Tibial nerve (tissue), 4 donors: ENCODE data around the gene ZNF778. TPM values are rescaled to one million over a fixed set of nuclear protein-coding genes. Genes with fewer than 3 reads are reported as not detected.
"Not testable (repeated sequence)": the region's sequence is repeated elsewhere in the genome, so short reads cannot be mapped to it uniquely, and the experiment has no call there.

Experiments used
- DNase-seq, 2 donors: peaks; one replicate each; pipeline ENCODE4 v3.0.0-alpha.2; 2019; ENCODE audit warnings: low spot score in 2 of 2
- H3K27ac ChIP-seq, 4 donors: fragments of 200-600 bp; sonication (generic) in 3 of 4; one replicate each; pipeline ENCODE4 v1.5.1; 2017 to 2019; ENCODE audit warnings: mild to moderate bottlenecking in 1 of 4
- H3K27me3 ChIP-seq, 2 donors: fragments of 200-600 bp; sonication (generic) in 1 of 2; one replicate each; pipeline versions ENCODE4 v1.5.1 to v1.6.0; 2017 to 2019
- H3K36me3 ChIP-seq, 3 donors: fragments of 200-600 bp; sonication (generic); one replicate each; pipeline ENCODE4 v1.5.1; 2018 to 2019
- H3K4me1 ChIP-seq, 4 donors: fragments of 200-600 bp; sonication (generic) in 3 of 4; one replicate each; pipeline ENCODE4 v1.5.1; 2017 to 2019
- H3K4me3 ChIP-seq, 4 donors: fragments of 200-600 bp; sonication (generic) in 3 of 4; one replicate each; pipeline ENCODE4 v1.5.1; 2017 to 2019; ENCODE audit warnings: mild to moderate bottlenecking in 1 of 4, moderate library complexity in 1 of 4
- H3K9me3 ChIP-seq, 4 donors: fragments of 200-600 bp; sonication (generic) in 3 of 4; one replicate each; pipeline ENCODE4 v1.5.1; 2017 to 2019
- EP300 ChIP-seq, 2 donors: sonication (generic); formaldehyde crosslinking; IDR thresholded peaks; one replicate each; pipeline ENCODE4 v1.6.1; 2017; ENCODE audit warnings: antibody characterized with exemption in 2 of 2, mild to moderate bottlenecking in 1 of 2
- POLR2A ChIP-seq, 2 donors: fragments of 450-650 bp; IDR thresholded peaks; one replicate each; pipeline ENCODE4 v1.6.1; 2017; ENCODE audit warnings: antibody characterized with exemption in 2 of 2, mild to moderate bottlenecking in 2 of 2, moderate library complexity in 2 of 2
- WGBS, 2 donors: methylation state at CpG; one replicate each; pipeline ENCODE4 v1.1.5; 2018; 5-methylcytosine and 5-hydroxymethylcytosine counted together
- total RNA-seq, 4 donors: library from RNA; depleted of rRNA; stranded (reverse); fragments of >200 nt; gene quantifications; one replicate each; pipeline ENCODE4 v1.1.0, GENCODE V29; 2016
- TF ChIP-seq, protein P1 (sequence below), 5 experiments: fragments of 200-600 bp in 3 of 5; fragments of 450-650 bp in 2 of 5; sonication (generic) in 3 of 5; IDR thresholded peaks; one replicate each; pipeline ENCODE4 v1.5.1; 2016 to 2019; ENCODE audit warnings: antibody characterized with exemption in 5 of 5, mild to moderate bottlenecking in 3 of 5, moderate library complexity in 2 of 5

The ZNF778 gene
- total RNA-seq, 4 donors from 2014 or later = 11.2 to 26.0 (median 16.2) TPM

DNA sequence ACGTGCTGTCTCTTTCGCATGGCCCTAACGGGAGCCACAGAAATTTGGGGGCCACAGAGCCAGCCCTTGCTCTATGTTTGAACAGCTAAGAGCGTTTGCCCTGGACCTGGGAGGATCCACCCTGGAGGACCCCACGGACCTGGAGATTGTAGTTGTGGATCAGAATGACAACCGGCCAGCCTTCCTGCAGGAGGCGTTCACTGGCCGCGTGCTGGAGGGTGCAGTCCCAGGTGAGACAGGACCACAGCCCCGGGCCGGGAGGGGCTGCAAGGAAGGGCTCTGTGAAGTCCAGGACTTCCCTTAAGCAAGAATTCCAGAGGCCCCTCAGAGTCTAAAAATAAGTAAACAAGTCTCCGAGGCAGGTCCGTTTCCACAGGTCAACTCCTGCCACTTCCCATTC is 34.0 kb upstream of the ZNF778 start:
- WGBS, 2 donors = 46 to 55% methylated on average over 10 to 13 of the region's 13 CpGs
- peaks cover 0 to 6% of the 10 kb centered on the region in 2 donors for H3K27me3 ChIP-seq
- peaks cover 0 to 23% (median 0%) of the 10 kb centered on the region in 3 donors for H3K36me3 ChIP-seq

GRCh38 chr16:89183975-89184676 is 33.4 kb upstream of the ZNF778 start:
- H3K4me1 ChIP-seq = no peaks in the 10 kb centered on the region
- peaks cover 0 to 6% of the 10 kb centered on the region in 2 donors for H3K27me3 ChIP-seq
- TF ChIP-seq, protein P1, sequence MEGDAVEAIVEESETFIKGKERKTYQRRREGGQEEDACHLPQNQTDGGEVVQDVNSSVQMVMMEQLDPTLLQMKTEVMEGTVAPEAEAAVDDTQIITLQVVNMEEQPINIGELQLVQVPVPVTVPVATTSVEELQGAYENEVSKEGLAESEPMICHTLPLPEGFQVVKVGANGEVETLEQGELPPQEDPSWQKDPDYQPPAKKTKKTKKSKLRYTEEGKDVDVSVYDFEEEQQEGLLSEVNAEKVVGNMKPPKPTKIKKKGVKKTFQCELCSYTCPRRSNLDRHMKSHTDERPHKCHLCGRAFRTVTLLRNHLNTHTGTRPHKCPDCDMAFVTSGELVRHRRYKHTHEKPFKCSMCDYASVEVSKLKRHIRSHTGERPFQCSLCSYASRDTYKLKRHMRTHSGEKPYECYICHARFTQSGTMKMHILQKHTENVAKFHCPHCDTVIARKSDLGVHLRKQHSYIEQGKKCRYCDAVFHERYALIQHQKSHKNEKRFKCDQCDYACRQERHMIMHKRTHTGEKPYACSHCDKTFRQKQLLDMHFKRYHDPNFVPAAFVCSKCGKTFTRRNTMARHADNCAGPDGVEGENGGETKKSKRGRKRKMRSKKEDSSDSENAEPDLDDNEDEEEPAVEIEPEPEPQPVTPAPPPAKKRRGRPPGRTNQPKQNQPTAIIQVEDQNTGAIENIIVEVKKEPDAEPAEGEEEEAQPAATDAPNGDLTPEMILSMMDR (IDR thresholded peaks at IDR 0.05) = no peak
- TF ChIP-seq POLR2A (IDR thresholded peaks at IDR 0.05) = no peak
- no peak for TF ChIP-seq EP300 (IDR thresholded peaks at IDR 0.05)
- H3K9me3 ChIP-seq = no peaks in the 10 kb centered on the region
- no peak for DNase-seq
- peaks cover 0 to 23% (median 0%) of the 10 kb centered on the region in 3 donors for H3K36me3 ChIP-seq
- H3K27ac ChIP-seq = no peak overlapping the region
- 78 to 83% methylated on average over 14 to 23 of the region's 26 CpGs for WGBS, 2 donors
- no peak overlapping the region for H3K4me3 ChIP-seq

More for the DNA sequence above, 34.0 kb upstream of the ZNF778 start:
- H3K9me3 ChIP-seq = no peaks in the 10 kb centered on the region
- no peak overlapping the region for H3K27ac ChIP-seq
- no peak overlapping the region for H3K4me3 ChIP-seq
- H3K4me1 ChIP-seq = no peaks in the 10 kb centered on the region
- DNase-seq = no peak
- TF ChIP-seq POLR2A (IDR thresholded peaks at IDR 0.05) (no peak), EP300 (IDR thresholded peaks at IDR 0.05) (no peak)
- TF ChIP-seq, protein P1 (IDR thresholded peaks at IDR 0.05) = no peak

DNA sequence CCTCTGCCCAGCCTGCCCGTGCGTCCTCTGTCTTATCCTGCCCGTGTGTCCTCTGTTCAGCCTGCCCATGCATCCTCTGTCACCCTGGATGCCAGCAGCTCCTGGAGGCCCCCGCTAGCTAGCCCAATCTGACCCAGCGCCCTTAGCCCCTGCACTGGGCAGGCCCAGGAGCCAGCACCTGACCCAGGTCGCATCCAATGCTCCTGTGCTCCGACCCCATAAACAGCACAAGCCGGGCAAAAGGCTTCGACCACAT is 32.9 kb upstream of the ZNF778 start:
- H3K36me3 ChIP-seq = peaks cover 0 to 19% (median 0%) of the 10 kb centered on the region in 3 donors
- H3K27me3 ChIP-seq = peaks cover 0 to 6% of the 10 kb centered on the region in 2 donors
- TF ChIP-seq POLR2A (IDR thresholded peaks at IDR 0.05) (no peak), EP300 (IDR thresholded peaks at IDR 0.05) (no peak)
- TF ChIP-seq, protein P1 (IDR thresholded peaks at IDR 0.05) = no peak
- 64 to 74% methylated on average over 9 of the region's 9 CpGs for WGBS, 2 donors
- H3K9me3 ChIP-seq = no peaks in the 10 kb centered on the region
- no peak overlapping the region for H3K4me3 ChIP-seq
- DNase-seq = no peak
- no peak overlapping the region for H3K27ac ChIP-seq
- no peaks in the 10 kb centered on the region for H3K4me1 ChIP-seq

- H3K36me3 ChIP-seq = peaks cover 0 to 13% (median 0%) of the 10 kb centered on the region in 3 donors
- TF ChIP-seq POLR2A (IDR thresholded peaks at IDR 0.05) (no peak), EP300 (IDR thresholded peaks at IDR 0.05) (no peak)
- TF ChIP-seq, protein P1 (IDR thresholded peaks at IDR 0.05) = no peak
- 67 to 76% methylated on average over 14 to 34 of the region's 48 CpGs for WGBS, 2 donors
- DNase-seq = no peak
- H3K27me3 ChIP-seq = peaks cover 0 to 6% of the 10 kb centered on the region in 2 donors
- H3K4me3 ChIP-seq = no peak overlapping the region
- H3K4me1 ChIP-seq = no peaks in the 10 kb centered on the region
- no peak overlapping the region for H3K27ac ChIP-seq
- no peaks in the 10 kb centered on the region for H3K9me3 ChIP-seq
Observed at GRCh38 chr16:89184933-89185794, 32.3 kb upstream of the ZNF778 start.

DNA sequence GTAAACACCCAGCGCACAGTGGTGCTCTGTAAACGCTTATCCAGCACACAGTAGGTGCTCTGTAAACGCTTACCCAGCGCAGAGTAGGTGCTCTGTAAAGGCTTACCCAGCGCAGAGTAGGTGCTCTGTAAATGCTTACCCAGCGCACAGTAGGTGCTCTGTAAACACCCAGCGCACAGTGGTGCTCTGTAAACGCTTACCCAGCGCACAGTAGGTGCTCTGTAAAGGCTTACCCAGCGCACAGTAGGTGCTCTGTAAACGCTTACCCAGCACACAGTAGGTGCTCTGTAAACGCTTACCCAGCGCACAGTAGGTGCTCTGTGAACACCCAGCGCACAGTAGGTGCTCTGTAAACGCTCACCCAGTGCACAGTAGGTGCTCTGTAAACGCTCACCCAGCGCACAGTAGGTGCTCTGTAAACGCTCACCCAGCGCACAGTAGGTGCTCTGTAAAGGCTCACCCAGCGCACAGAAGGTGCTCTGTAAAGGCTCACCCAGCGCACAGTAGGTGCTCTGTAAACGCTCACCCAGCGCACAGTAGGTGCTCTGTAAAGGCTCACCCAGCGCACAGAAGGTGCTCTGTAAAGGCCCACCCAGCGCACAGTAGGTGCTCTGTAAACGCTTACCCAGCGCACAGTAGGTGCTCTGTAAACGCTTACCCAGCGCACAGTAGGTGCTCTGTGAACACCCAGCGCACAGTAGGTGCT is 31.5 kb upstream of the ZNF778 start:
- H3K27me3 ChIP-seq, H3K4me3 ChIP-seq, H3K36me3 ChIP-seq, H3K27ac ChIP-seq, H3K4me1 ChIP-seq, DNase-seq, H3K9me3 ChIP-seq: not testable (repeated sequence)
- WGBS, 2 donors = 93 to 94% methylated on average over 22 to 30 of the region's 30 CpGs

DNA sequence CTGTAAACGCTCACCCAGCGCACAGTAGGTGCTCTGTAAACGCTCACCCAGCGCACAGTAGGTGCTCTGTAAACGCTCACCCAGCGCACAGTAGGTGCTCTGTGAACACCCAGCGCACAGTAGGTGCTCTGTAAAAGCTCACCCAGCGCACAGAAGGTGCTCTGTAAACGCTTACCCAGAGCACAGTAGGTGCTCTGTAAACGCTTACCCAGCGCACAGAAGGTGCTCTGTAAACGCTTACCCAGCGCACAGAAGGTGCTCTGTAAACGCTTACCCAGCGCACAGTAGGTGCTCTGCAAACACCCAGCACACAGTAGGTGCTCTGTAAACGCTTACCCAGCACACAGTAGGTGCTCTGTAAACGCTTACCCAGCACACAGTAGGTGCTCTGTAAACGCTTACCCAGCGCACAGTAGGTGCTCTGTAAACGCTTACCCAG is 30.9 kb upstream of the ZNF778 start:
- not testable (repeated sequence) for H3K27ac ChIP-seq, H3K9me3 ChIP-seq, H3K4me3 ChIP-seq, DNase-seq, H3K27me3 ChIP-seq, H3K4me1 ChIP-seq, H3K36me3 ChIP-seq
- 87 to 97% methylated on average over 19 to 20 of the region's 20 CpGs for WGBS, 2 donors
